ENCODE measurements around the gene DNAL4. TPM values are rescaled to one million over a fixed set of nuclear protein-coding genes. Genes with fewer than 3 reads are reported as not detected.

DNAL4 gene, protein sequence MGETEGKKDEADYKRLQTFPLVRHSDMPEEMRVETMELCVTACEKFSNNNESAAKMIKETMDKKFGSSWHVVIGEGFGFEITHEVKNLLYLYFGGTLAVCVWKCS
- total RNA-seq (15.0 TPM), polyA plus RNA-seq (ENCODE audit: insufficient read depth in 1 of 8, insufficient read length in 8 of 8, low replicate concordance in 1 of 8) (10 to 100 TPM; 12.7 to 17.7 (median 14.8) TPM)
- long read RNA-seq, donor 1, partial matches to known transcripts, result 0 of 2 reads
- long read RNA-seq, donor 1, other reads (novel, unspliced or antisense), result 0 of 2 reads
- long read RNA-seq, donor 2, result 0 reads
- long read RNA-seq, donor 3, partial matches to known transcripts, result 0 of 3 reads
- long read RNA-seq, donor 3, other reads (novel, unspliced or antisense), result 0 of 3 reads
- long read RNA-seq, donor 4, transcript DNAL4-201 (4 exons, 1,504 nt), result major isoform, 6 of 6 reads
- long read RNA-seq, donor 4, partial matches to known transcripts, result 0 of 6 reads
- long read RNA-seq, donor 4, other reads (novel, unspliced or antisense), result 0 of 6 reads
- long read RNA-seq, donor 5, transcript DNAL4-201 (4 exons, 1,504 nt), result major isoform, 7 of 7 reads
- long read RNA-seq, donor 5, partial matches to known transcripts, result 0 of 7 reads
- long read RNA-seq, donor 5, other reads (novel, unspliced or antisense), result 0 of 7 reads
- long read RNA-seq, donor 6, transcript DNAL4-201 (4 exons, 1,504 nt), result major isoform, 9 of 9 reads
- long read RNA-seq, donor 6, partial matches to known transcripts, result 0 of 9 reads
- long read RNA-seq, donor 6, other reads (novel, unspliced or antisense), result 0 of 9 reads
- long read RNA-seq, donor 7, transcript DNAL4-201 (4 exons, 1,504 nt), result major isoform, 6 of 6 reads
- long read RNA-seq, donor 7, partial matches to known transcripts, result 0 of 6 reads
- long read RNA-seq, donor 7, other reads (novel, unspliced or antisense), result 0 of 6 reads
- long read RNA-seq, donor 8, partial matches to known transcripts, result 0 of 3 reads
- long read RNA-seq, donor 8, other reads (novel, unspliced or antisense), result 0 of 3 reads
- long read RNA-seq, donor 9, transcript DNAL4-201 (4 exons, 1,504 nt), result major isoform, 5 of 5 reads
- long read RNA-seq, donor 9, partial matches to known transcripts, result 0 of 5 reads
- long read RNA-seq, donor 9, other reads (novel, unspliced or antisense), result 0 of 5 reads
- long read RNA-seq, donor 10, transcript DNAL4-201 (4 exons, 1,504 nt), result major isoform, 5 of 5 reads
- long read RNA-seq, donor 10, partial matches to known transcripts, result 0 of 5 reads
- long read RNA-seq, donor 10, other reads (novel, unspliced or antisense), result 0 of 5 reads
- long read RNA-seq, donor 11, transcript DNAL4-201 (4 exons, 1,504 nt), result major isoform, 8 of 8 reads
- long read RNA-seq, donor 11, partial matches to known transcripts, result 0 of 8 reads
- long read RNA-seq, donor 11, other reads (novel, unspliced or antisense), result 0 of 8 reads

DNA sequence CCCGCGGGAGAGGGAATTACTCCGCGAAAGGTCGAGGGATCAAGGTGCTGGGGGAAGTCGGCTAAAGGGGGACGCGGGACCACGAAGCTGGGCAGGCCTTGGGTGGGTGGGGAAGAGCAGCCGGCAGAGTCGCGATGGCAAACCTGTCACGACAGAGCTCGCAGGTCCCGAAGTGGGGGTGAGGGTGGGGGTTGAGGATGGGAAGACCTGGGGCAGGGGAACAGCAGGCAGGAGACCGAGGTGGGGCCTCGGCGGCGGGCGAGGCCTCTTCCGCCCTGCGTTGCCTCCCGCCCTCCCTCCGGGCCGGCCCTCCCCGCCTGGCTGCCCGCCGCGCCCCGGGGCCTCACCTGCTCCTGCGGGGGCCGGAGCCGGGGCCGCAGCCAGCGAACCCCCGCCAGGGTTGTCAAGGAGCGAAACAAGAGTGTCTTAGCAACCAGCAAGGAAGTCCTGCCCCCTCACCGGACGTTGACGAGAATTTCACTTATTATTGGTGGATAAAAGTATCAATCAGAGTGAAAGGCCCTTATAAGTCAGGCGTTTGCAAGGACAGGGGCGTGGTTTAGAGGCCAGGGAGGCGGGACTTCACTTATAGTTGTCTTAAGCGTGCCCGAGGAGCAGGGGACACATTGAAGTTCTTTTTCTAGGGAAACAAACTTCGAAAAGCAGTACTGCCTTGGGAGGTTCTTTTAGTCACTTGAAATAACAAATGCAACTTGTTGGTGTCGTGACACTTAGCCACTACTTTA, at the start of gene DNAL4:
Gene DNAL4, minus strand, starts transcription at position 423 of the 746 bp plus-strand sequence. CDS start 11,412 bp downstream, outside the sequence.
- Histone ChIP-seq H3K27ac (ENCODE audit: low read length) (peak within 1 kb of the TSS; percentile 70), H3K9me3 (replicated peaks; ENCODE audit: control insufficient read depth, low read depth, low read length) (no peaks in the 10 kb centered on the region), H3K27me3 (ENCODE audit: control insufficient read depth, insufficient read depth, low read length) (peaks cover 12% of the 10 kb centered on the region), H3K4me1 (ENCODE audit: control insufficient read depth, insufficient read depth, low read length) (peaks cover 12% of the 10 kb centered on the region), H3K4me3 (ENCODE audit: low read length) (peak within 1 kb of the TSS; percentile 55), H3K36me3 (ENCODE audit: control insufficient read depth, insufficient read depth, low read length) (peaks cover 11% of the 10 kb centered on the region)
- peak; percentile 99 for DNase-seq
- WGBS (ENCODE audit: insufficient coverage), result 0% methylated on average over 39 of the region's 47 CpGs

DNA sequence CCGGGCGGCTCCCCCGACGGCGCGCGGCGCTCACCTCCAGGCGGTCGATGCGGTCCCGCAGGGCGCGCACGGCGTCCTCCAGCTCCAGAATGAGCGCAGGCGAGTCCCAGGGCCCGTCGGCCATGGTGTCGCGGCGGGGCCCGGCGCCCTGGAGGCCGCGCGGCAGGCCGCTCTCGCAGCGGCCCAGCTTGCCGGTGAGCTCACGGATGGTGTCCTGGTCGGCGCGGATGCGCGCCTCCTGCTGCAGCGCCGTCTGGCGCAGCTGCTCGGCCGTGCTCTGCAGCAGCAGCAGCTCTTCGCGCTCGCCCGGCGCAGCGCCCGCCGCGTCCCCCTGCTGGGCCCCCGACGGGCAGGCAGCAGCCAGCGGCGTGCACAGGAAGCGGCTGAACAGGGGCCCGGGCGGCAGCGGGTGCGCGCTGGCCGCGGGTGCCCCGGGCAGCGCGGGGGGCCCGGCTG, 49.3 kb upstream of the DNAL4 start:
- Histone ChIP-seq H3K36me3 (ENCODE audit: control insufficient read depth, insufficient read depth, low read length) (no peaks in the 10 kb centered on the region), H3K4me1 (ENCODE audit: control insufficient read depth, insufficient read depth, low read length) (peaks cover 12% of the 10 kb centered on the region), H3K4me3 (ENCODE audit: low read length) (peak overlapping the region; percentile 29), H3K9me3 (replicated peaks; ENCODE audit: control insufficient read depth, low read depth, low read length) (no peaks in the 10 kb centered on the region), H3K27ac (ENCODE audit: low read length) (no peak overlapping the region), H3K27me3 (ENCODE audit: control insufficient read depth, insufficient read depth, low read length) (peaks cover 56% of the 10 kb centered on the region)
- peak; percentile 91 for DNase-seq
- under 1% methylated on average over 68 of the region's 68 CpGs for WGBS (ENCODE audit: insufficient coverage)

DNA sequence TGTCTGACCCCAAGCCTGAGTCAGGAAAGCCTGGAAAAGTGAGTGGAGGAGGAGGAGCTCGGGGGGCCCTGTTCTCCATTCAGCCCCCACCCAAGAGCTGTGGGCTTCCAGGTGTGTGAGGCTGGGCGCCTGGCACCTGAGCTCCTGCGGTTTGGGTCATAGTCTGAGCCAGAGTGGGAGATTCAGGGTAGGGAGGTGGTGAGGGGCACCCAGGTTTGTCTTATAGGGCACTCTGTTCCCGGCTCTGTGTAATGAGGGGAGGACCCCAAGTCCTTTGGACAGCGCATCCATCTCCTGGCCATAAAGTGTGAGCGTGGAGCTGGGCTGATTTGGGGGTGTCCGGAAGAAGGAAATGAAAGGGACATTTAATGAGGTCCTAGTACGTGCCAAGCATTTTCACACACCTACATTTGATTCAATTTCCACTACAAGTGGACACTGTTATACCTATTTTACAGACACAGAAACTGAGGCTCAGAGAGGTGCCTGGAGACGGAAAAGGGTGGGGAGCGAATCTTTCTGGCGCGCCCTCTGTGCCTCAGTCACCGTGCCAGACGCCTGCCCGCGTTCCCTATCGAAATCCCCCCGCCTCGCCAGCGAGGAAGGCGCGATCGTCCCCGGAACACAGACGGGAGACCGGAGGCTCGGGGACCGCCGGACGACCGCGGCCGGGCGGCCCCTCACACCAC, 48.7 kb upstream of the DNAL4 start:
- Histone ChIP-seq H3K27me3 (ENCODE audit: control insufficient read depth, insufficient read depth, low read length) (peaks cover 50% of the 10 kb centered on the region), H3K27ac (ENCODE audit: low read length) (no peak overlapping the region), H3K4me1 (ENCODE audit: control insufficient read depth, insufficient read depth, low read length) (peaks cover 12% of the 10 kb centered on the region), H3K36me3 (ENCODE audit: control insufficient read depth, insufficient read depth, low read length) (no peaks in the 10 kb centered on the region), H3K4me3 (ENCODE audit: low read length) (peak overlapping the region; percentile 29), H3K9me3 (replicated peaks; ENCODE audit: control insufficient read depth, low read depth, low read length) (no peaks in the 10 kb centered on the region)
- DNase-seq, result no peak
- WGBS (ENCODE audit: insufficient coverage), result 4% methylated on average over 26 of the region's 34 CpGs

DNA sequence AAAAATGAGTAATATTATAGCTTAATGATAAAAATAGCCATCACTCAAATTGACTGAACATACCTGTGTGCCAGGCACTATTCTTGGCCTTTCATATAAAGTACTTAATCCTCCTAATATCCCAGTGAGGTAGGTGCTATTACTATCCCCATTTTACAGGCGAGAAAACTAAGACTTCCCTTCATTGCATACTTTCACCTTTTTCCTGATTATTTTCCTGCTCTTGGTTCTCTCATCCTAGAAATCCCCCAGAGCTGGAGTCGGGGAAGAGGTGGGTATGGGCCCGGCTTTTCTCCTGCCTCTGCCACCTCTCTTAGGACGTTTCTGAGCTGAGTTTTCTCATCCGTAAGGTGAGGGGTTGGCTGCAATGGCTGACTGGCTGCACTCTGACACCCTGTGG, 47.7 kb upstream of the DNAL4 start:
- Histone ChIP-seq H3K4me1 (ENCODE audit: control insufficient read depth, insufficient read depth, low read length) (peaks cover 12% of the 10 kb centered on the region), H3K27me3 (ENCODE audit: control insufficient read depth, insufficient read depth, low read length) (peaks cover 47% of the 10 kb centered on the region), H3K36me3 (ENCODE audit: control insufficient read depth, insufficient read depth, low read length) (no peaks in the 10 kb centered on the region), H3K27ac (ENCODE audit: low read length) (no peak overlapping the region), H3K4me3 (ENCODE audit: low read length) (no peak overlapping the region), H3K9me3 (replicated peaks; ENCODE audit: control insufficient read depth, low read depth, low read length) (no peaks in the 10 kb centered on the region)
- WGBS (ENCODE audit: insufficient coverage), result 100% methylated on average over 1 of the region's 5 CpGs
- no peak for DNase-seq

DNA sequence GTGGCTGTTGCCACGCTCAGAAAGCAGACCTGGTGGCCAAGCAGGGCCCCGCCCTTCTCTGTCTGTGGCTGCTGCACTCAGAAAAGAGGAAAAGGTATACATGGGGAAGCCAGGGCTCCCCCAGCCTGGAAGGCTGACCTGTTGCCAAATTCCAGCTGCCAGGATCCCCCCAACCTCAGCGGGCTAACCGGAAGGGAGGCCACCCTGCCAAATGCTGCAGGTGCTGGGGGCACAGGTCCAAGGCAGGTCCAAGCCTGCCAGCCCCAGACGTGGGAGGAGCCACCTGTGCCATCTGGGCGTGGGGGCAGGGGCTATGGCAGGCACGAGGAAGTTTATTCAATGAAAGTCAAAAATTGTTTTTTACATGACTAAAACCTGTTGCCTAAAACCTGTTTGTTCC, 47.3 kb upstream of the DNAL4 start:
- DNase-seq, result no peak
- no peak overlapping the region for H3K4me3 ChIP-seq (ENCODE audit: low read length)
- peaks cover 12% of the 10 kb centered on the region for H3K4me1 ChIP-seq (ENCODE audit: control insufficient read depth, insufficient read depth, low read length)
- no peak overlapping the region for H3K27ac ChIP-seq (ENCODE audit: low read length)
- H3K36me3 ChIP-seq (ENCODE audit: control insufficient read depth, insufficient read depth, low read length), result no peaks in the 10 kb centered on the region
- H3K27me3 ChIP-seq (ENCODE audit: control insufficient read depth, insufficient read depth, low read length), result peaks cover 47% of the 10 kb centered on the region
- 33% methylated on average over 4 of the region's 7 CpGs for WGBS (ENCODE audit: insufficient coverage)
- no peaks in the 10 kb centered on the region for H3K9me3 ChIP-seq (replicated peaks; ENCODE audit: control insufficient read depth, low read depth, low read length)

DNA sequence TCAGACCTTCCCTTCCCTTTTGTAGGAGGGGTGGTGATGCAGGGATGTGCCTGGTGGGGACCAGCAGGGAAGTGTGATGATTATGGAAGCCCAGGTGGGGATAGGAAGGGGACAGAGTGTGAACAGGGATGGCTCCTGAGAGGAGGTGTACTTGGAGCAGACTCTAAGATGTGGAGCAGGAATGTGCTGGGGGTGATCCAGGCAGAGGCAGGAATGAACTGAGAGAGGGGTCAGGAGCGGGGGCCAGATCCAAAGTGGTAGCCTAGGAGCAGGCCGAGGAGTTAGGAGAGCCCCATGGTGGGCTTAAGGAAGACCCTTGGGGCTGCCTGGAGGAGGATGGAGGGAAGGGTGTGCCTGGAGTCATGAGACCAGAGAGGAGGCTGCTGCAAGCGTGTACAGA, 46.2 kb upstream of the DNAL4 start:
- 67% methylated on average over 3 of the region's 3 CpGs for WGBS (ENCODE audit: insufficient coverage)
- H3K9me3 ChIP-seq (replicated peaks; ENCODE audit: control insufficient read depth, low read depth, low read length), result no peaks in the 10 kb centered on the region
- no peaks in the 10 kb centered on the region for H3K36me3 ChIP-seq (ENCODE audit: control insufficient read depth, insufficient read depth, low read length)
- H3K4me3 ChIP-seq (ENCODE audit: low read length), result no peak overlapping the region
- H3K4me1 ChIP-seq (ENCODE audit: control insufficient read depth, insufficient read depth, low read length), result peaks cover 12% of the 10 kb centered on the region
- no peak for DNase-seq
- peaks cover 49% of the 10 kb centered on the region for H3K27me3 ChIP-seq (ENCODE audit: control insufficient read depth, insufficient read depth, low read length)
- no peak overlapping the region for H3K27ac ChIP-seq (ENCODE audit: low read length)

DNA sequence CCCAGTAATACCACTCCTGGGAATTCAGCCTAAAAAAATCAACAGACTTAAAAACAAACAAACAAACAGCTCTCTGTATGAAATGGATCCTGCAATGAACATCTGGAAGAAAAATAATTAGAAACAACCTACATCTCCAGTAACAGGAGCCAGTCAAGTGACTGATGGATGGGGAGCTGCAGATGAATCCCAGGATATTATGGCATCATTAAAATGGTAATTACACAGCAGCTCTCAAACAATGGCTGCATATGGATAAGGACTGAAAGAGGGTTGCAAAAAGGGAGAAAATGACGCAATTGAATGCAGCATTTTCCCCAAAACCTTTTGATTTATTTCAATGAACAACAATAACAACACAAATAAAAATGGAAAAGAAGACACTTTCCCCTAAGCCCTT, 45.7 kb upstream of the DNAL4 start:
- Histone ChIP-seq H3K27me3 (ENCODE audit: control insufficient read depth, insufficient read depth, low read length) (peaks cover 45% of the 10 kb centered on the region), H3K27ac (ENCODE audit: low read length) (no peak overlapping the region), H3K4me1 (ENCODE audit: control insufficient read depth, insufficient read depth, low read length) (peaks cover 12% of the 10 kb centered on the region), H3K9me3 (replicated peaks; ENCODE audit: control insufficient read depth, low read depth, low read length) (no peaks in the 10 kb centered on the region), H3K36me3 (ENCODE audit: control insufficient read depth, insufficient read depth, low read length) (no peaks in the 10 kb centered on the region), H3K4me3 (ENCODE audit: low read length) (no peak overlapping the region)
- no peak for DNase-seq
- WGBS (ENCODE audit: insufficient coverage), result no CpG with 5 or more reads among the region's 1 CpG

DNA sequence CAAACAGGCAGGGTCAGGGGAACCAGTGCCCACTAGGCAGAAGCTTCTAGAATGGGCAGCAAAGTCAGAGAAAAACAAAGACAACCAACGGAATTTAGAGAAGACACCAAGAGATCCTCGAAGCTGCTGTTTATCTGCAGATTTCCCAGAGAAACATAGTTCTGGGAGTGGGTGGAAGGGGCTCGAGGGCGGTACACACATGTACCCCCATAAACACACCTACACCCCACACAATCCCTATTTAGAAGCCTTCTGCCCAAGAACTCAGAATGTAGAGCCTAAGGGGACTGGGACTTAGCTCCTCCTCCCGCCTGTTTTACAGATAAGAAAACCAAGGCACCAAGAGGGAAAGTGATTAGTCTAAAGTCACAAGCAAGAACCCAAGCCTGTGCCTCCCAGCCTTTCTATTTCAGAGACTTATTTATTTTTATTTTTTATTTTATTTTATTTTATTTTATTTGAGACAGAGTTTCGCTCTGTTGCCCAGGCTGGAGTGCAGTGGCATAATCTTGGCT, 43.5 kb upstream of the DNAL4 start:
- no peak overlapping the region for H3K4me3 ChIP-seq (ENCODE audit: low read length)
- H3K4me1 ChIP-seq (ENCODE audit: control insufficient read depth, insufficient read depth, low read length), result peaks cover 6% of the 10 kb centered on the region
- no peak overlapping the region for H3K27ac ChIP-seq (ENCODE audit: low read length)
- no peaks in the 10 kb centered on the region for H3K36me3 ChIP-seq (ENCODE audit: control insufficient read depth, insufficient read depth, low read length)
- H3K9me3 ChIP-seq (replicated peaks; ENCODE audit: control insufficient read depth, low read depth, low read length), result no peaks in the 10 kb centered on the region
- WGBS (ENCODE audit: insufficient coverage), result 90% methylated on average over 2 of the region's 6 CpGs
- H3K27me3 ChIP-seq (ENCODE audit: control insufficient read depth, insufficient read depth, low read length), result peaks cover 34% of the 10 kb centered on the region
- DNase-seq, result no peak

Data from muscle of leg (tissue), 16 donors.